ENCODE measurements around the gene DRAXIN.

GRCh38 chr1:11642418-11643017, 49.0 kb upstream of the DRAXIN start:
- TF ChIP-seq CTCF (IDR thresholded peaks at IDR 0.05) (peak; percentile 92 to 99 (median 94)), POLR2AphosphoS5 (IDR thresholded peaks at IDR 0.05) (peak in 1 of 2 donors; percentile 9)
